OCI-LY3 (cell line): Measurements from ENCODE around the gene SIX1.
A peak's percentile ranks its signal among the peaks of the same experiment; 100 is the strongest.

ENCODE experiments used
- H2AFZ ChIP-seq: fragments of 200-600, 300-600 bp; shearing (Covaris generic); 2 replicates; pipeline ENCODE4 v1.6.0; 2014; ENCODE audit warnings: antibody characterized with exemption, low read depth, low read length
- H3K27ac ChIP-seq: fragments of 200-600, 300-600 bp; sonication (generic); 2 replicates; pipeline ENCODE4 v1.5.1; 2014; ENCODE audit warnings: mild to moderate bottlenecking, low read length, moderate library complexity, mixed read lengths
- H3K27me3 ChIP-seq: fragments of 200-600, 300-600 bp; sonication (generic); 2 replicates; pipeline ENCODE4 v1.6.1; 2014; ENCODE audit warnings: low read depth, low read length, mixed read lengths
- H3K36me3 ChIP-seq: fragments of 200-600, 300-600 bp; sonication (generic); replicated peaks from 2 replicates; pipeline ENCODE3; 2014; ENCODE audit warnings: low read depth, low read length, mixed read lengths
- H3K4me1 ChIP-seq: fragments of 300-600, 200-600 bp; sonication (generic); 2 replicates; pipeline ENCODE4 v1.6.1; 2014; ENCODE audit warnings: low read length, mixed read lengths
- H3K4me2 ChIP-seq: fragments of 200-600, 300-600 bp; sonication (generic); 2 replicates; pipeline ENCODE4 v1.6.1; 2014; ENCODE audit warnings: low read length, mixed read lengths
- H3K4me3 ChIP-seq: fragments of 300-600, 200-600 bp; sonication (generic); 2 replicates; pipeline ENCODE4 v1.5.1; 2014; ENCODE audit warnings: antibody characterized with exemption, mild to moderate bottlenecking, low read length, moderate library complexity
- H3K79me2 ChIP-seq: fragments of 300-600, 200-600 bp; shearing (Covaris generic); 2 replicates; pipeline ENCODE4 v1.6.1; 2014; ENCODE audit warnings: mild to moderate bottlenecking, low read length, mixed read lengths
- H3K9ac ChIP-seq: fragments of 300-600, 200-600 bp; shearing (Covaris generic); 2 replicates; pipeline ENCODE4 v1.6.0; 2014; ENCODE audit warnings: mild to moderate bottlenecking, low read length, moderate library complexity
- H3K9me3 ChIP-seq: fragments of 200-600, 300-600 bp; shearing (Covaris generic); 2 replicates; pipeline ENCODE4 v1.6.1; 2014; ENCODE audit warnings: low read length, mixed read lengths; ENCODE audit not compliant: insufficient read depth
- H4K20me1 ChIP-seq: fragments of 200-600, 300-600 bp; sonication (generic); 2 replicates; pipeline ENCODE4 v1.6.1; 2016; ENCODE audit warnings: low read length, mixed read lengths; ENCODE audit not compliant: insufficient read depth
- EZH2phosphoT487 ChIP-seq: fragments of 200-600 bp; shearing (Covaris generic); IDR thresholded peaks from 2 replicates; pipeline ENCODE4 v1.6.1; 2018; ENCODE audit warnings: antibody characterized with exemption, mixed run types, low read depth
- TF ChIP-seq, protein P1 (sequence below): fragments of 200-600, 300-600 bp; sonication (generic); IDR thresholded peaks from 2 replicates; pipeline ENCODE4 v1.5.1; 2014; ENCODE audit warnings: antibody characterized with exemption, low read length, low read depth

The SIX1 gene

DNA sequence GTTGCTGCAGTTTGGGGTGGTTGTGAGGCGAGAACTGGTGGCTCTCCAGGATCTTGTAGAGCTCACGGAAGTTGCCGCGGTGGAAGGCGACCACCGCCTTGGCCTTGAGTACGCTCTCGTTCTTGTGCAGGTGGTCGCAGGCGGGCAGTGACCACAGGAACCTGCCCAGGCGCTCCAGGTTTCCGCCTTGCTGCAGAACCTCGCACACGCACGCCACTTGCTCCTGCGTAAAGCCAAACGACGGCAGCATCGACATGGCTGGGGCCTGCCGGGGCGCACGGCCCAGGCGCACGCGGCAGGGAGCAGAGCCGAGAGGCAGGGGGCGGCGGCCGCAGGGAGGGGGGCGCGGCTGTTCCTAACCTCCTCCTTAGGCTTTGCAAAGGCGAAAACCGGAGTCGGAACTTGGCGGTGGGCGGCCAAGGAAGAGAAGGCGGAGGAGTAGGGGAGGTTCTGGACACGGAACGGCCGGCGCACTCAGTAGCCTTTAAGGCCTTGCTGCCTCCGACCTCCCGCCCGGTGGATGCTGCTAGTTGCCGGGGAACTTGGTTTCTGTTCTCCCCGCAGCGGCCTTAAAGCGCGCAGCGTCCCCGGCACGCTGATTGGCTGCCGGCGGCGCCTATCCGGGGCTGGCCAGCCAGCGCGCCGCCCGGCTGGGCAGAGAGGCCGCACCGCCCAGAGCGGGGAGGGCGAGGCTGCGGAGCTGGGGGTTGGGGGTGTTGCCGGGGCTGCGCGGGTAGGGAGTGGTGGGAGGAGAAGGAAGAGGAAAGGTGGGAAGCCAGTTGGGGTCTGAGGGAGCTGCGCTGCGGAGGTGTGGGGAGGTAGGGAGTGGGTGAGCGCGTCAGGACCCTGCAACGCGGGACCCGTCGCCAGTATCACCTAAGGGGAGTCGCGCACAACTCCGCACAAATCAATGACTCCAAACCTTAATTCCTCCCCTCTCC lies at the start of gene SIX1:
Gene SIX1 (minus strand): TSS at position 544 of the 941 bp plus-strand sequence. CDS start 288 bp downstream, at position 256.
- H3K4me2 ChIP-seq, result no peak within 1 kb of the TSS
- no peak for TF ChIP-seq EZH2phosphoT487
- TF ChIP-seq, protein P1, sequence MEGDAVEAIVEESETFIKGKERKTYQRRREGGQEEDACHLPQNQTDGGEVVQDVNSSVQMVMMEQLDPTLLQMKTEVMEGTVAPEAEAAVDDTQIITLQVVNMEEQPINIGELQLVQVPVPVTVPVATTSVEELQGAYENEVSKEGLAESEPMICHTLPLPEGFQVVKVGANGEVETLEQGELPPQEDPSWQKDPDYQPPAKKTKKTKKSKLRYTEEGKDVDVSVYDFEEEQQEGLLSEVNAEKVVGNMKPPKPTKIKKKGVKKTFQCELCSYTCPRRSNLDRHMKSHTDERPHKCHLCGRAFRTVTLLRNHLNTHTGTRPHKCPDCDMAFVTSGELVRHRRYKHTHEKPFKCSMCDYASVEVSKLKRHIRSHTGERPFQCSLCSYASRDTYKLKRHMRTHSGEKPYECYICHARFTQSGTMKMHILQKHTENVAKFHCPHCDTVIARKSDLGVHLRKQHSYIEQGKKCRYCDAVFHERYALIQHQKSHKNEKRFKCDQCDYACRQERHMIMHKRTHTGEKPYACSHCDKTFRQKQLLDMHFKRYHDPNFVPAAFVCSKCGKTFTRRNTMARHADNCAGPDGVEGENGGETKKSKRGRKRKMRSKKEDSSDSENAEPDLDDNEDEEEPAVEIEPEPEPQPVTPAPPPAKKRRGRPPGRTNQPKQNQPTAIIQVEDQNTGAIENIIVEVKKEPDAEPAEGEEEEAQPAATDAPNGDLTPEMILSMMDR, result no peak
- no peaks in the 10 kb centered on the region for H3K9me3 ChIP-seq
- H3K27me3 ChIP-seq, result 0 out of 2 replicates have a peak, but pooled peaks cover 1% of the 10 kb centered on the region
- no peak within 1 kb of the TSS for H3K4me3 ChIP-seq
- no peaks in the 10 kb centered on the region for H3K79me2 ChIP-seq
- H3K9ac ChIP-seq, result no peak within 1 kb of the TSS
- no peak within 1 kb of the TSS for H3K27ac ChIP-seq
- no peaks in the 10 kb centered on the region for H4K20me1 ChIP-seq
- no peaks in the 10 kb centered on the region for H3K36me3 ChIP-seq
- no peaks in the 10 kb centered on the region for H3K4me1 ChIP-seq
- H2AFZ ChIP-seq, result no peak within 1 kb of the TSS

DNA sequence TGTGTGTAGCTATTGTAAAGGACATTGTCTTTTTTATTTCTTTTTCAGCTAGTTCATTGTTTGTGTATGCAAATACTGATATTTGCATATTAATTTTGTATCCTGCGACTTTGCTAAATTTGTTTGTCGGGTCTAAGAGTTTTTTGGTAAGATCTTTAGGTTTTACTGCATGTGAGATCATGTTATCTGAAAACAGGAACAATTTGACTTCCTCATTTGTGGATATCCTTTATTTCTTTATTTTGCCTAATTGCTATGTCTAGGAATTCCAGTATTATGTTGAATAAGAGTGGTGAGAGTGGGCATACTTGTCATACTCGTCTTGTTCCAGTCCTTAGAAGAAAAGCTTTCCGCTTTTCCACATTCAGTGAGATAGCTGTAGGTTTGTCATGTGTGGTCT lies 46.0 kb upstream of the SIX1 start:
- no peak for TF ChIP-seq EZH2phosphoT487
- TF ChIP-seq, protein P1, result no peak
- Histone ChIP-seq H3K36me3 (no peaks in the 10 kb centered on the region), H3K4me2 (no peak overlapping the region), H3K79me2 (no peaks in the 10 kb centered on the region), H2AFZ (no peak overlapping the region), H3K27me3 (no peaks in the 10 kb centered on the region), H4K20me1 (no peaks in the 10 kb centered on the region), H3K4me3 (no peak overlapping the region), H3K4me1 (no peaks in the 10 kb centered on the region), H3K9ac (no peak overlapping the region), H3K27ac (no peak overlapping the region), H3K9me3 (no peaks in the 10 kb centered on the region; the same call in 1 of the 2 replicates)

GRCh38 chr14:60691383-60692113 lies 42.3 kb upstream of the SIX1 start:
- Histone ChIP-seq H4K20me1 (no peaks in the 10 kb centered on the region), H3K9me3 (no peaks in the 10 kb centered on the region), H2AFZ (no peak overlapping the region), H3K79me2 (no peaks in the 10 kb centered on the region), H3K36me3 (no peaks in the 10 kb centered on the region), H3K27me3 (no peaks in the 10 kb centered on the region), H3K27ac (no peak overlapping the region), H3K4me3 (no peak overlapping the region), H3K9ac (no peak overlapping the region), H3K4me2 (no peak overlapping the region), H3K4me1 (no peaks in the 10 kb centered on the region)
- TF ChIP-seq, protein P1, result no peak
- TF ChIP-seq EZH2phosphoT487, result no peak

DNA sequence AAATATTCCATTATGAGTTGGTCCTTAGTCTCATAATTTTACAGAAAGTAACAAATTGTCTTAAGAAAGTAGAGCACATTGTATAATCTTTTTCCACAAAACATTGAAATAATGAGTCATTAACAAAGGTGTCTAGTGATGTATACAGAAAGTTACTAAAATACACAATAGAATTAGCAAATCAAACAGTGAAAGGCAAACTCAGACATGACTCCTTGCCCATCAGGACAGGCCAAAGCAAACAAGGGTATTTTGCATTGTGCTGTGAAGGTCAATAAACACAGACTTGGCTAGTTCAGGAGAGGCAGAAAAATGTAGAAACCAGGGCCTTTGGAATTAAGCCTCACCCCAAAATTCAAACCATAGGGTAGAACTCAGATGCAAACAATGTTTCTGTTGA lies 37.6 kb upstream of the SIX1 start:
- Histone ChIP-seq H3K27me3 (no peaks in the 10 kb centered on the region), H3K9ac (no peak overlapping the region), H3K27ac (no peak overlapping the region), H2AFZ (peak overlapping the region; percentile 33), H3K9me3 (no peaks in the 10 kb centered on the region), H3K4me1 (no peaks in the 10 kb centered on the region), H3K36me3 (no peaks in the 10 kb centered on the region), H3K79me2 (no peaks in the 10 kb centered on the region), H3K4me3 (no peak overlapping the region), H3K4me2 (no peak overlapping the region), H4K20me1 (no peaks in the 10 kb centered on the region)
- TF ChIP-seq, protein P1, result no peak
- no peak for TF ChIP-seq EZH2phosphoT487
